WERI-Rb-1 (cell line): ENCODE data around the gene FRAS1.
"Not testable (repeated sequence)": the region's sequence is repeated elsewhere in the genome, so short reads cannot be mapped to it uniquely, and the experiment has no call there.

Experiments used
- DNase-seq: peaks from one replicate; pipeline ENCODE4 v3.0.0-alpha.2; 2020
- H3K27ac ChIP-seq: fragments of 250-450 bp; sonication (Bioruptor Pico); 2 replicates; pipeline ENCODE4 v1.5.1; 2020; ENCODE audit warnings: mild to moderate bottlenecking, moderate library complexity
- H3K27me3 ChIP-seq: fragments of 250-450 bp; sonication (Bioruptor Pico); 2 replicates; pipeline ENCODE4 v1.5.1; 2021; ENCODE audit warnings: mild to moderate bottlenecking, low read depth, moderate library complexity; ENCODE audit not compliant: insufficient read depth, severe bottlenecking
- H3K36me3 ChIP-seq: fragments of 250-450 bp; sonication (Bioruptor Pico); 2 replicates; pipeline ENCODE4 v1.5.1; 2020; ENCODE audit warnings: mild to moderate bottlenecking, moderate library complexity
- H3K4me3 ChIP-seq: 2 replicates; pipeline ENCODE4 v1.5.1; 2011; ENCODE audit warnings: low read depth, mild to moderate bottlenecking, control low read depth, low read length
- H3K9me3 ChIP-seq: fragments of 250-450 bp; sonication (Bioruptor Pico); 2 replicates; pipeline ENCODE4 v1.5.1; 2021; ENCODE audit warnings: mild to moderate bottlenecking, moderate library complexity; ENCODE audit not compliant: severe bottlenecking
- CTCF ChIP-seq: IDR thresholded peaks from 2 replicates; pipeline ENCODE4 v1.5.1; 2011; ENCODE audit warnings: low read depth, mild to moderate bottlenecking, control low read depth, inconsistent platforms, low read length

The FRAS1 gene

GRCh38 chr4:78325271-78326157 is 268.4 kb downstream of the FRAS1 start:
- Histone ChIP-seq H3K27me3 (peaks cover 33% of the 10 kb centered on the region), H3K36me3 (no peaks in the 10 kb centered on the region), H3K9me3 (no peaks in the 10 kb centered on the region), H3K4me3 (no peak overlapping the region), H3K27ac (no peak overlapping the region)
- no peak for TF ChIP-seq CTCF
- DNase-seq = no peak

- DNase-seq, H3K9me3 ChIP-seq, H3K36me3 ChIP-seq, H3K4me3 ChIP-seq, H3K27ac ChIP-seq: not testable (repeated sequence)
- H3K27me3 ChIP-seq = peaks cover 33% of the 10 kb centered on the region
Observed at GRCh38 chr4:78328591-78328990, 271.5 kb downstream of the FRAS1 start.

- Histone ChIP-seq H3K4me3 (no peak overlapping the region), H3K36me3 (no peaks in the 10 kb centered on the region), H3K27me3 (peaks cover 30% of the 10 kb centered on the region), H3K9me3 (no peaks in the 10 kb centered on the region), H3K27ac (no peak overlapping the region)
- TF ChIP-seq CTCF = peak; percentile 26; the same call in 1 of the 2 replicates
- no peak for DNase-seq
Observed at GRCh38 chr4:78331186-78331585, 274.1 kb downstream of the FRAS1 start.

- H3K9me3 ChIP-seq = no peaks in the 10 kb centered on the region
- no peaks in the 10 kb centered on the region for H3K36me3 ChIP-seq
- TF ChIP-seq CTCF = no peak
- no peak overlapping the region for H3K4me3 ChIP-seq
- H3K27ac ChIP-seq = no peak overlapping the region
- no peak for DNase-seq
- H3K27me3 ChIP-seq = peaks cover 22% of the 10 kb centered on the region
Observed at GRCh38 chr4:78331965-78332364, 274.8 kb downstream of the FRAS1 start.

GRCh38 chr4:78332976-78333375 is 275.9 kb downstream of the FRAS1 start:
- H3K4me3 ChIP-seq = no peak overlapping the region
- no peaks in the 10 kb centered on the region for H3K9me3 ChIP-seq
- no peaks in the 10 kb centered on the region for H3K36me3 ChIP-seq
- DNase-seq = no peak
- no peak for TF ChIP-seq CTCF
- peaks cover 12% of the 10 kb centered on the region for H3K27me3 ChIP-seq
- no peak overlapping the region for H3K27ac ChIP-seq

GRCh38 chr4:78336093-78336943 is 279.2 kb downstream of the FRAS1 start:
- Histone ChIP-seq H3K36me3 (no peaks in the 10 kb centered on the region), H3K4me3 (no peak overlapping the region), H3K9me3 (no peaks in the 10 kb centered on the region), H3K27me3 (peaks cover 5% of the 10 kb centered on the region), H3K27ac (no peak overlapping the region)
- TF ChIP-seq CTCF = no peak
- no peak for DNase-seq
